ENCODE measurements around the gene TRPM1. TPM values are rescaled to one million over a fixed set of nuclear protein-coding genes. Genes with fewer than 3 reads are reported as not detected.

TRPM1 gene
- total and polyA plus RNA-seq, 9 of the 15 experiments (the other 6 are each of a cell fraction or from before 2014, with no cell fraction given), result 0.01 to 0.06 (median 0.03) TPM; not detected in 5

DNA sequence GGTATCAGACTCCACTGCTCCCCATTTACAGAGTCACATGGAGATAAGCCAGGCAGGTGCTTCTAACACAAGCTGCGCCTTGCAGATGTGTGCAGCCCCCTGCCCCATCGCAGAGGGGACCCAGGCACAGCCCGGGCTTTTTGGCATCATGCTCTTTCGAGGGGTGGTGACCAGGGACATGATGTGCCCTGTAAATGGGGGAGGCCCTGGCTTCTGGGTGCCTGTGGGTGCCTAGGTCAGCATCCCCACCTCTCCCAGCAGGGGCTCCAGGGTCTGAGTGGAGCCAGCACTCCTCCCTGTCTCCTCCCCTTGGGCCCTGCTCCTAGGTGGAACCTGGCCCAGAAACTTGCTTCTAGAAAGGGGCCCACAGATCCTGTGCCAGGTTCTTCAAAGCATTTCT lies 15.2 kb downstream of the TRPM1 start:
- Histone ChIP-seq H3K27me3 (ENCODE audit: control insufficient read depth in 2 of 2, insufficient read depth in 2 of 2, low read length in 2 of 2) (peaks cover 11 to 55% of the 10 kb centered on the region in 2 experiments), H3K9me1 (ENCODE audit: control insufficient read depth, insufficient read depth, low read length) (no peaks in the 10 kb centered on the region), H3K4me3 (no peak overlapping the region), H3K79me2 (ENCODE audit: control insufficient read depth, insufficient read depth, low read length) (no peaks in the 10 kb centered on the region), H3K4me1 (replicated peaks in 1 of 2; ENCODE audit: control insufficient read depth in 2 of 2, insufficient read depth in 2 of 2, low read length in 2 of 2) (peaks cover 0 to 3% of the 10 kb centered on the region in 2 experiments; a peak in 2 of 5 replicates), H3K36me3 (ENCODE audit: control insufficient read depth, insufficient read depth, low read length) (no peaks in the 10 kb centered on the region), H3K9me3 (replicated peaks; ENCODE audit: control insufficient read depth, insufficient read depth, low read depth, low read length) (no peaks in the 10 kb centered on the region), H3K9ac (ENCODE audit: insufficient read depth in 1 of 2, low read depth in 2 of 2, low read length in 2 of 2) (no peak overlapping the region), H3K27ac (ENCODE audit: extremely low read depth, low read depth, low read length) (no peak overlapping the region), H2AFZ (ENCODE audit: low read depth, low read length) (no peak overlapping the region), H4K20me1 (replicated peaks; ENCODE audit: control insufficient read depth, insufficient read depth, low read length) (peaks cover 5% of the 10 kb centered on the region; the same call in 1 of the 2 replicates), H3K4me2 (ENCODE audit: insufficient read depth, low read length) (no peak overlapping the region)
- BruUV-seq (replicated peaks), result no TSS peak
- intact Hi-C loops (cut with micrococcal nuclease), result no loop called here
- no peak for DNase-seq (ENCODE audit: extremely low read depth in 1 of 4, low spot score in 3 of 4)
- WGBS (ENCODE audit: insufficient coverage, low coverage, missing lambda C conversion rate), result 0% methylated on average over 3 of the region's 4 CpGs
- in situ Hi-C loops (cut with MboI), result no loop called here
- CTCF ChIA-PET (ENCODE audit: low intra/inter-chr PET ratio), result no interaction called here
- FAIRE-seq, result no peak
- no peak for ATAC-seq
- POLR2A ChIA-PET, result no interaction called here
- TF ChIP-seq ZNF41 (CRISPR knock-in tag; conservative IDR thresholded peaks at IDR 0.05) (no peak), ASH1L (IDR thresholded peaks at IDR 0.05; ENCODE audit: borderline replicate concordance, low read depth, partially characterized antibody) (no peak), ELF1 (tag; IDR thresholded peaks at IDR 0.05) (no peak), ZNF551 (CRISPR knock-in tag; IDR thresholded peaks at IDR 0.05) (no peak), SMAD2 (IDR thresholded peaks at IDR 0.05; ENCODE audit: low read depth, low read length) (no peak), PYGO2 (tag; IDR thresholded peaks at IDR 0.05) (no peak)
- TF ChIP-seq, protein P1, sequence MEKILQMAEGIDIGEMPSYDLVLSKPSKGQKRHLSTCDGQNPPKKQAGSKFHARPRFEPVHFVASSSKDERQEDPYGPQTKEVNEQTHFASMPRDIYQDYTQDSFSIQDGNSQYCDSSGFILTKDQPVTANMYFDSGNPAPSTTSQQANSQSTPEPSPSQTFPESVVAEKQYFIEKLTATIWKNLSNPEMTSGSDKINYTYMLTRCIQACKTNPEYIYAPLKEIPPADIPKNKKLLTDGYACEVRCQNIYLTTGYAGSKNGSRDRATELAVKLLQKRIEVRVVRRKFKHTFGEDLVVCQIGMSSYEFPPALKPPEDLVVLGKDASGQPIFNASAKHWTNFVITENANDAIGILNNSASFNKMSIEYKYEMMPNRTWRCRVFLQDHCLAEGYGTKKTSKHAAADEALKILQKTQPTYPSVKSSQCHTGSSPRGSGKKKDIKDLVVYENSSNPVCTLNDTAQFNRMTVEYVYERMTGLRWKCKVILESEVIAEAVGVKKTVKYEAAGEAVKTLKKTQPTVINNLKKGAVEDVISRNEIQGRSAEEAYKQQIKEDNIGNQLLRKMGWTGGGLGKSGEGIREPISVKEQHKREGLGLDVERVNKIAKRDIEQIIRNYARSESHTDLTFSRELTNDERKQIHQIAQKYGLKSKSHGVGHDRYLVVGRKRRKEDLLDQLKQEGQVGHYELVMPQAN (IDR thresholded peaks at IDR 0.05; ENCODE audit: borderline replicate concordance), result no peak
- TF ChIP-seq, protein P2, sequence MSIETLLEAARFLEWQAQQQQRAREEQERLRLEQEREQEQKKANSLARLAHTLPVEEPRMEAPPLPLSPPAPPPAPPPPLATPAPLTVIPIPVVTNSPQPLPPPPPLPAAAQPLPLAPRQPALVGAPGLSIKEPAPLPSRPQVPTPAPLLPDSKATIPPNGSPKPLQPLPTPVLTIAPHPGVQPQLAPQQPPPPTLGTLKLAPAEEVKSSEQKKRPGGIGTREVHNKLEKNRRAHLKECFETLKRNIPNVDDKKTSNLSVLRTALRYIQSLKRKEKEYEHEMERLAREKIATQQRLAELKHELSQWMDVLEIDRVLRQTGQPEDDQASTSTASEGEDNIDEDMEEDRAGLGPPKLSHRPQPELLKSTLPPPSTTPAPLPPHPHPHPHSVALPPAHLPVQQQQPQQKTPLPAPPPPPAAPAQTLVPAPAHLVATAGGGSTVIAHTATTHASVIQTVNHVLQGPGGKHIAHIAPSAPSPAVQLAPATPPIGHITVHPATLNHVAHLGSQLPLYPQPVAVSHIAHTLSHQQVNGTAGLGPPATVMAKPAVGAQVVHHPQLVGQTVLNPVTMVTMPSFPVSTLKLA (conservative IDR thresholded peaks at IDR 0.05), result no peak
